NOMO-1 treated with DMSO at 0.1 percent for 48 hours (cell line): ENCODE results near the gene TMEM89.

ENCODE experiments used
- DNase-seq: peaks from one replicate; lab custom pipeline; 2025; ENCODE audit not compliant: unreplicated experiment; lab: John Stamatoyannopoulos, UW

The TMEM89 gene

DNA sequence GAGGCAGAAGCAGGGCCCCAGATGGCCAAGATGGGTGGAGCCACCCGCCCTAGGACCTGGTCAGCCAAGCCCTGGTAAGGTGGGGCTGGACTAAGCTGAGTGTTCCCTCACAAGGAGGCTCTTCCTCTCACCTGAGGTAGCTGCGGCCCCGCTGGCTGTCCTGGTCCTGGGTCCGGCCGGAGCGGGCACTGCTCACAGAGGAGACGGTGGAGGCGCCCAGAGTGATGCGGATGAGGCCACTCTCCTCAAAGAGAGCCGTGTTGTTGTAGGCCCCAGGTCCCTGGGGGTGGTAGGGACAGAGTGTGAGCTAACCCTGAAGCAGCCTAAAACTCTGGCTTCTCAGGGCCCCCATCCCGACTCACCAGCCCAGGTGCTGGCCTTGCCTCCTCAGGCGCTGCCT, 21.0 kb upstream of the TMEM89 start:
- DNase-seq: no peak

- DNase-seq: no peak
Observed at GRCh38 chr3:48641396-48641795, 19.8 kb upstream of the TMEM89 start.

DNA sequence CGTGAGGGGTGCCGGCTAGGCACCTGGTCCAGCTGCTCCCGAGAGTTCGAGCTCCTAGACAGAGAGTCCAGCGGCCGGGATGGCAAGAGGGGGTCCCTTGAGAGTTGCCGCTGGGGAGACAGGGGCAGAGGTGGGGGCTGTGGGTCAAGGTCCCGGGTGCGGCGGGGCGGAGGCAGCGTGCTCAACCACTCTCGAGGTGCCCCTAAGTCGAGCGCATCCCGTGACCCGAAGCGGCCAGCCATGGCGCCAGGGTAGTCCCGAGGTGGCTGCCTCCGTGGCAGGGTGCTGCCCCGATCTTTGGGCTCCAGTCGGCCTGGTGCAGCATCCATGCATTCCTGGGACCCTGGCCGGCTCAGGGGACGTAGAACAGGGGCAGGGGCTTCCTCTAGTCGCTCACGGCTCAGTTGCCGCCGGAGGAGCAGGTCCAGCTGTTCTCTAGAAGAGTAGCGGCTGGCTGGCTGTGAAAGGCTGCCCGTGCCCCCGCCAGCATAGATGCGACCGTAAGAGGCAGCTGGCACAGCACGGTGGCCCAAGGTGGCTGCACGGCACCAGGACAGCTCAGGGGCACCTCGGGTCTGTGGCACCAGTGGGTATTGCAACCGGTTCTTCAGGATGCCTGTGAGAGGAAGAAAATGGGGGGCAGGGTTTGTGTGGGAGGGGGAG, 18.5 kb upstream of the TMEM89 start:
- DNase-seq: no peak

GRCh38 chr3:48637305-48637704, 15.7 kb upstream of the TMEM89 start:
- no peak for DNase-seq

- DNase-seq: no peak
Observed at GRCh38 chr3:48636149-48636655, 14.6 kb upstream of the TMEM89 start.

DNA sequence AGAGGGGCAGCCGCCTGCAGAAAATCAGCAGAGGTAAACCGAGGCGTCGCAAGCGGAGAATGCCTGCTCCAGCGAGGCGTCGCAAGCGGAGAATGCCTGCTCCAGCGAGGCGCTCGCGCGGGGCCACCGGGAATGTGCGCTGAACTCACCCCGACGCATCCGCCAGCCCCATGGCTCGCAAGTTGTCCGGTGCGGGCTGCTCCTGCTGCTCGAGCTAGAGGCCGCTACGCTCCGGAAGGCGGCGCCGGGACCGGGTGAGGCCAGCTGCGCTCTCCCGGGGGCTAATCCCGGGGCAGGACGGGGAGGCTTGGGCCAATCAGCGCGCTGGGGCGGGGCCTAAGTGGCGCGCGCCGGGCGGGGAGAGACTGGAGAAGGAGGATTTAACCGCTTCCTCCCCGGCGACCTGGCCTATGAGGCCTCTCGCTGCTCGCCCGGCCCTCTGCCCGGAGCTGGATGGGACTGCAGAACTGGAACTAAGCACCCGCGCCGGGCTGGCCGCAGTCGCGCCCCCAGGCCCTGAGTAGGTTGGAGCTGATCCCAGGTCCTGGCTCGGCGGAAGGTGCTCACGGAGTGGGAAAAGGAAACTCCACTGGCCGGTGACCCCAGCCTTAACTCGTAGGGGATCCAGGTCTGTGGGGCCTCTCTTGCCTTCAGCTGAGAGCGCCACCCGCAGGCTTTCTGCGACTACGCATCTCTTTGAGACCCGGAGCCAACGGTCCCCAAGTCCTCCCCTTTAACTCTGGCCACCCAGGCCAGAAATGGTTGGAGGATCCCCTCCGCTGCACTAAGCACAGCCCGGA, 13.9 kb upstream of the TMEM89 start, which contains the start of gene SLC26A6:
Gene SLC26A6 (minus strand): TSS at position 240 of the 800 bp plus-strand sequence. CDS start 68 bp downstream, at position 172.
- peak; percentile 93 for DNase-seq

DNA sequence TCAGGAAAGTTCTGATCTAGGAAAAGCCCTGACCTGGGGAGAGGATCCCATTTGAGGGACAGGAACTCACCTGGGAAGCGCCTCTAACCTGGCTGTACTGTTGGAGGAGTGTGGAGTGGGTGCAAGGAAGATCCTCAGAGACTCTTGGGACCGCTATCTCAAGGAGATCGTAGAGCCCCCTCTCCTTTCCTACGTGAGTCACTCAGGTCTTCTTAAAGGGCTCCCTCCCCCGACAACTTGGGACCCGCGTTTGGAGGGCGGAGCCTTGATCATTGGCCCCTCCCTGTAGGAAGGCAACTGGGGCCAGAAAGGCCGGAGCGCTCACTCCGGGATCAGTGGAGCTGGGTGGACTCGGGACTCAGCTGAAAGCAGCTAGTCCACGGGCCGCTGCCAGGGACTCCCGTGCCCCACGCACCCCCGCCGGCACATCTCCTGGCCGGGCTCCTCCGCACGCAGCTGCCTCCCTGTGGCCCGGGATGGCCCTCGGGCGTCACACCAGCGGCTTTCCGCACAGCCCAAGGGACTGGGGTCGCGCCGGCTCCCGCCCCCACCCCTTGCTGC, 13.2 kb upstream of the TMEM89 start:
- peak; percentile 24 for DNase-seq

GRCh38 chr3:48633743-48634142, 12.2 kb upstream of the TMEM89 start:
- DNase-seq: no peak

GRCh38 chr3:48633256-48633655, 11.7 kb upstream of the TMEM89 start:
- no peak for DNase-seq

- no peak for DNase-seq
Observed at GRCh38 chr3:48631516-48632448, 10.2 kb upstream of the TMEM89 start.

GRCh38 chr3:48630833-48631232, 9.3 kb upstream of the TMEM89 start:
- DNase-seq: no peak

GRCh38 chr3:48630407-48630806, 8.8 kb upstream of the TMEM89 start:
- no peak for DNase-seq

DNA sequence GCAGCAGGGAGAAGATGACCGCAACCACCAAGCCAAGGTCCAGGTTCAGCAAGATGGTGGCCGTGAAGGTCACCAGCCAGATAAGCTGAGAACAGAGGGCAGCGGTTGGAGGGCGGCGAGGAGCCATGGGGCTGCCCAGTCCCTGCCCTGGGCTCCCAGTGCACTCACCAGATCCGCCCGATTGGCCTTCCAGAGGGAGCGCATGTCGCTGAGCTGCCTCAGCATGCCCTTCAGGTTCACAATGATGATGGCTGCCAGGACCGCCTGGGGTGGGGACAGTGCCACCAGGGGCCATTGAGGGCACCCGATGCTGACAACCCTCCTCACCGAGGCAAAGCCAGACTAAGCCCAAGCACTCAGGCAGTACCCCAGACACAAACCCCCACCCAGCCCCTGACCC, 8.3 kb upstream of the TMEM89 start:
- no peak for DNase-seq

DNA sequence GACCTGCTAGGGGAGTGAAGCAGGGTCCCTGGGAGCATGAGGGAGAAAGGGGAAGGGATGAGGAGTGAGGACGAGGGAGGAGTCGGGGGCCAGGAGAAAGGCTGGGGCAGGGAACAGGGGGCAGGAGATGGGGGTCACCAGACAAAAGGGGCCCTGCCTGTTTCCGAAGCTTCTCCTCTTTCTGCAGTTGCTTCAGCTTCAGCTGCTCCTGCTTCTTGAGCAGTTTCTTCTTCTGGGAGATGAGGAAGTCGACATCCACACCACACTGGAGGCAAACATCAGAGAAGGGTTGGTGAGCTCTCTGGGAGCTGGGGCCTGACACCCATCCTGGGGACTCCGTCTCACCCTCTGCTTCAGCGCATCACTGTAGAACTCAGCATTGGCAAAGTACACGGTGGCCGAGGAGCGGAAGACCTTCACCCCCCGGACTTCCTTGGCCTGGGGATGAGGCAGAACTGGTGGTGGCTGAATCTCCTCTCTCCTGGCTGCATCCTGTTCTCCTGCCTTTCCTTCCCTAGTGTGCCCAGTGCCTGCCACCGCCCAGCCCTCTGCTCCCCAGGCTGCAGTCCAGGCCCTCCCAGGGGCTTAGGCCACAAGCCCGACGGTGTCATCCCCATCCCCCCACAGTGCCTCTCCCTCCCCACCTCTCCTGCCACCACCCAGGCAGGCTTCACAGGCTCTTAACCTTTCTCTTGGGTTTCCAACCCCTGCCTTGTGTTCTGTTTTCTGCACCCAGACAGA, 6.9 kb upstream of the TMEM89 start:
- no peak for DNase-seq

GRCh38 chr3:48625600-48625999, 4.0 kb upstream of the TMEM89 start:
- no peak for DNase-seq

GRCh38 chr3:48624767-48625166, 3.2 kb upstream of the TMEM89 start:
- DNase-seq: no peak

DNA sequence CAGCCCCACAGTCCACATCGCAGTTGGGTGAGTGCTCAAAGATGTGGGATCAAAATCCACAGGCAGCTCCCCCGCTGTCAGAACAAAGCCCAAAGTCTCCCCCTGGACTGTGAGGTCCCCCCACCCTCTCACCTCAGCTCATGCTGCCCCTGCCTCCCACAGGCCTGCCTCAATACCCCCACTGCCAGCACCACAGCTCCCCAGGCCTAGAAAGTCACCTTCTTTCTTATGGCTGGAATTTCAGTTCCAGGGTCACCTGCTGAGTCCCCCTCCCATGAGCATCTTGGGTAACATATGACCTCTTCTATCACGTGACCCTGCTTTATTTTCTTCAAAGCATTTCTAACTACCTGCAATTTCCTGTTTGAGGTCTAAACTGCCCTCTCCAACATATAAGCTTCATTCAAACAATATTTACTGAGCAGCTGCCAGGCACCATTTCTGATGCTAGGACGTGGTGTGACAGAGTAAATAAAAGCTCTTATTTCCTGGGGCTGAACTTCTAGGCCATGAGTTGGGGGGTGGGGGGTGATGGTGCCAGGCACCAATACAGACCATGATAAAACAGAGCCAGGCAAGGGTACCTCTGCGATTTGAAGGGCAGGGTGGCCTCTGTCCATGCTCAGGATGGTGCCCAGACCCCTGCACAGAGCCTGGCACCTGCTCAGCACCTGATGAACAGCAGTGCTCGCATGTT, 2.4 kb upstream of the TMEM89 start:
- DNase-seq: no peak

DNA sequence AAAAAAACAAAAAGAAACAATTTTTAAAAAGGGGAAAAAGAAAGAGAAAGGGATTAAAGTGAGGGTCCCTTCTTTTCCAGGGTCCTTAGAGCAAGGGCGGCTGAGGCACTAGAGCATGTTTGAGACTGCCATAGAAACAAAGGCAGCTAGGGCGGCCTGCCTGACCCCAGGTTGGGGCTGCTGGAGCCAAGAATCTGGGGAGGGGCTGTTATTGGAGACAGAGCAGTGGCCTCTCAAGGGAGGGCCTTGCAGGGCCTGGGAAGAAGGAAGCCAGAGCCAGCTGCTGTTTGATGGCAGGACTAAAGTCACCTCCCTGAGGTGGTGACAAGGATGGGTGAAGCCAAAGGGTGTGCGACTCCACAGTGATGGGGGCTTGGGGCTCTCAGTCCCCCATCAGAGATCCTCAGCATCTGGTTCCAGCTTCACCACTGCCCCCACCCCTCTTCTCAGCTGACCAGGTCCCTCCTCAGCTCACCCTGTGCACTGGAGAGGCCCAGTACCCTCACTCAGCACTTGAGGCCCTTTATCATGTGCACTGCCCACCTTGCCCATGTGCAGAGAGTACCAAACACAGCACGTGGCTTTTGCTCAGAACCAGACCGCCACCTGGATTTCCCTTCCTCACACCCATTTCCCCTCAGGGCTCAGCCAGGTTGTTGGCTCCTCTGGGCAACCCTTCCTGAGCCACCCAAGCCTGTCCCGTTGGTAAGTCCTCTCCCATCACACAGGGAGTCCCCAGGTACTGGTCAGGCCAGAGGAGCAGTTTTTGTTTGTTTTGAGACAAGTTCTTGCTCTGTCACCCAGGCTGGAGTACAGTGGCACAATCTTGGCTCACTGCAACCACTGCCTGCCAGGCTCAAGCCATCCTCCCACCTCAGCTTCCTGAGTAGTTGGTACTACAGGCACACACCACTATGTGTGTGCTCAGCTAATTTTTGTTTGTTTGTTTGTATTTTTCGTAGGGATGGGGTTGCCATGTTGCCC, 1.7 kb downstream of the TMEM89 start:
- DNase-seq: no peak
